Motor neuron (in vitro differentiated cells): ENCODE data around the gene ARMH4. TPM values are rescaled to one million over a fixed set of nuclear protein-coding genes. Genes with fewer than 3 reads are reported as not detected.

Source experiments
- ATAC-seq, 8 experiments: fragments of 200-7000 bp; cut with Tn5 transposase; replicated peaks in 6 of 8; 2 replicates each; pipeline ENCODE4 v1.8.0; 2021; ENCODE audit warnings: mild to moderate bottlenecking in 8 of 8, moderate library complexity in 8 of 8
- H3K27ac ChIP-seq, 2 donors: fragments of 250-450 bp; sonication (Bioruptor Pico); 2 replicates each; pipeline ENCODE4 v1.9.0; 2021; ENCODE audit warnings: antibody characterized with exemption in 2 of 2, mild to moderate bottlenecking in 2 of 2, moderate library complexity in 1 of 2
- H3K4me1 ChIP-seq, 2 donors: fragments of 250-450 bp; sonication (Bioruptor Pico); replicated peaks in 1 of 2; 2 replicates each; pipeline ENCODE4 v1.6.1; 2021; ENCODE audit warnings: antibody characterized with exemption in 2 of 2, mild to moderate bottlenecking in 2 of 2, moderate library complexity in 1 of 2
- H3K4me3 ChIP-seq, 5 donors: fragments of 250-450 bp; sonication (Bioruptor Pico); 2 replicates each; pipeline ENCODE4 v1.9.0; 2021; ENCODE audit warnings: antibody characterized with exemption in 5 of 5, mild to moderate bottlenecking in 5 of 5, moderate library complexity in 4 of 5
- WGBS, 10 experiments: fragments of 450-650 bp; shearing (Covaris generic); methylation state at CpG; one replicate each; pipeline ENCODE4 v1.0.0; 2022; 5-methylcytosine and 5-hydroxymethylcytosine counted together
- in situ Hi-C, 9 experiments: fragments of 400-800 bp; cut with MboI; loops; one replicate each; pipeline ENCODE4 v1.15.0; 2021; ENCODE audit warnings: low sequenced_read_pairs in 9 of 9, low pct_unique_long_range_greater_than_20kb in 2 of 9; ENCODE audit not compliant: unreplicated experiment in 9 of 9
- total RNA-seq, 8 experiments: library from RNA; unstranded; fragments of 300-600 nt; gene quantifications; 2 replicates each; pipeline versions ENCODE4 v1.2.3 to v1.2.4, GENCODE V29; 2022

ARMH4 gene
- total RNA-seq, 8 experiments from 2014 or later = 0.45 to 24.0 (median 15.3) TPM

- in situ Hi-C loops = loop anchor here in 1 of 9 experiments (10.0 kb wide), 1 partner anchor 57 kb away; no protein-coding TSS in a partner anchor
- 10 to 50% (median 29%) methylated on average over 2 to 4 of the region's 4 CpGs; no CpG with 5 or more reads in 2 of the 10 experiments for WGBS, 10 experiments
- ATAC-seq = peak in 5 of 8 experiments; percentile 42 to 55 (median 46)
- Histone ChIP-seq H3K4me3 (no peak overlapping the region), H3K27ac (no peak overlapping the region), H3K4me1 (no peaks in the 10 kb centered on the region)
These were observed 44.0 kb downstream of the ARMH4 start for GRCh38 chr14:58107947-58108552.

- Histone ChIP-seq H3K4me1 (no peaks in the 10 kb centered on the region), H3K27ac (no peak overlapping the region), H3K4me3 (no peak overlapping the region)
- WGBS, 10 experiments = 40 to 86% (median 67%) methylated on average over 1 of the region's 1 CpG; no CpG with 5 or more reads in 1 of the 10 experiments
- in situ Hi-C loops = loop anchor here in 1 of 9 experiments (10.0 kb wide), 1 partner anchor 58 kb away; no protein-coding TSS in a partner anchor
- no peak for ATAC-seq
These were observed 45.0 kb downstream of the ARMH4 start for GRCh38 chr14:58107041-58107440.

GRCh38 chr14:58106446-58106845 is 45.6 kb downstream of the ARMH4 start:
- WGBS, 10 experiments = 20 to 87% (median 60%) methylated on average over 1 to 4 of the region's 4 CpGs
- no peak for ATAC-seq

GRCh38 chr14:58104808-58105207 is 47.2 kb downstream of the ARMH4 start:
- Histone ChIP-seq H3K27ac (no peak overlapping the region), H3K4me1 (no peaks in the 10 kb centered on the region), H3K4me3 (no peak overlapping the region)
- ATAC-seq = peak in 2 of 8 experiments; percentile 31 to 38
- in situ Hi-C loops = loop anchor here in 1 of 9 experiments (10.0 kb wide), 1 partner anchor 60 kb away; no protein-coding TSS in a partner anchor
- 0 to 100% (median 85%) methylated on average over 1 to 2 of the region's 2 CpGs for WGBS, 10 experiments

More at GRCh38 chr14:58106446-58106845, 45.6 kb downstream of the ARMH4 start:
- H3K4me3 ChIP-seq = no peak overlapping the region
- H3K4me1 ChIP-seq = no peaks in the 10 kb centered on the region
- H3K27ac ChIP-seq = no peak overlapping the region
- in situ Hi-C loops = loop anchor here in 1 of 9 experiments (10.0 kb wide), 1 partner anchor 58 kb away; no protein-coding TSS in a partner anchor

GRCh38 chr14:58100735-58101368 is 51.2 kb downstream of the ARMH4 start:
- no peaks in the 10 kb centered on the region for H3K4me1 ChIP-seq
- H3K4me3 ChIP-seq = no peak overlapping the region
- in situ Hi-C loops = loop anchor here in 1 of 9 experiments (10.0 kb wide), 1 partner anchor 64 kb away; no protein-coding TSS in a partner anchor
- 29 to 100% (median 82%) methylated on average over 1 to 4 of the region's 4 CpGs; no CpG with 5 or more reads in 1 of the 10 experiments for WGBS, 10 experiments
- H3K27ac ChIP-seq = no peak overlapping the region
- ATAC-seq = peak in 1 of 8 experiments; percentile 47

- ATAC-seq = no peak
- WGBS, 10 experiments = 48 to 100% (median 81%) methylated on average over 3 to 5 of the region's 5 CpGs; no CpG with 5 or more reads in 1 of the 10 experiments
- no peak overlapping the region for H3K4me3 ChIP-seq
- in situ Hi-C loops = loop anchor here in 1 of 9 experiments (10.0 kb wide), 1 partner anchor 65 kb away; no protein-coding TSS in a partner anchor
- H3K4me1 ChIP-seq = no peaks in the 10 kb centered on the region
- H3K27ac ChIP-seq = no peak overlapping the region
These were observed 52.3 kb downstream of the ARMH4 start for GRCh38 chr14:58099682-58100081.

- WGBS, 10 experiments = 0 to 100% (median 23%) methylated on average over 1 of the region's 1 CpG; no CpG with 5 or more reads in 2 of the 10 experiments
- Histone ChIP-seq H3K4me3 (no peak overlapping the region), H3K27ac (no peak overlapping the region), H3K4me1 (no peaks in the 10 kb centered on the region)
- ATAC-seq = no peak
- in situ Hi-C loops = no loop called here
These were observed 53.5 kb downstream of the ARMH4 start for GRCh38 chr14:58098507-58098906.

GRCh38 chr14:58096731-58097130 is 55.3 kb downstream of the ARMH4 start:
- Histone ChIP-seq H3K4me1 (no peaks in the 10 kb centered on the region), H3K4me3 (no peak overlapping the region), H3K27ac (no peak overlapping the region)
- in situ Hi-C loops = no loop called here
- 27 to 100% (median 70%) methylated on average over 1 to 2 of the region's 2 CpGs; no CpG with 5 or more reads in 2 of the 10 experiments for WGBS, 10 experiments
- no peak for ATAC-seq

GRCh38 chr14:58091883-58092630 is 60.0 kb downstream of the ARMH4 start:
- H3K27ac ChIP-seq = no peak overlapping the region
- H3K4me3 ChIP-seq = no peak overlapping the region
- in situ Hi-C loops = no loop called here
- WGBS, 10 experiments = 69 to 100% (median 89%) methylated on average over 1 to 5 of the region's 5 CpGs
- no peaks in the 10 kb centered on the region for H3K4me1 ChIP-seq
- no peak for ATAC-seq

- Histone ChIP-seq H3K4me1 (no peaks in the 10 kb centered on the region), H3K4me3 (no peak overlapping the region), H3K27ac (no peak overlapping the region)
- ATAC-seq = peak in 3 of 8 experiments; percentile 12 to 75 (median 66)
- in situ Hi-C loops = no loop called here
- 45 to 100% (median 84%) methylated on average over 1 to 3 of the region's 3 CpGs; no CpG with 5 or more reads in 2 of the 10 experiments for WGBS, 10 experiments
These were observed 62.4 kb downstream of the ARMH4 start for GRCh38 chr14:58089612-58090011.

- in situ Hi-C loops = no loop called here
- 0 to 100% (median 82%) methylated on average over 1 to 2 of the region's 2 CpGs; no CpG with 5 or more reads in 2 of the 10 experiments for WGBS, 10 experiments
These were observed 63.1 kb downstream of the ARMH4 start for GRCh38 chr14:58088961-58089360.

GRCh38 chr14:58085877-58086276 is 66.1 kb downstream of the ARMH4 start:
- in situ Hi-C loops = no loop called here
- Histone ChIP-seq H3K4me1 (peaks cover 7 to 8% of the 10 kb centered on the region in 2 donors), H3K27ac (no peak overlapping the region), H3K4me3 (no peak overlapping the region)
- 51 to 92% (median 70%) methylated on average over 2 to 4 of the region's 4 CpGs for WGBS, 10 experiments
- no peak for ATAC-seq

More at GRCh38 chr14:58088961-58089360, 63.1 kb downstream of the ARMH4 start:
- Histone ChIP-seq H3K27ac (no peak overlapping the region), H3K4me3 (no peak overlapping the region), H3K4me1 (no peaks in the 10 kb centered on the region)
- ATAC-seq = no peak
